Psoas muscle (tissue), 8 donors: ENCODE measurements around the gene DENND1A. TPM values are rescaled to one million over a fixed set of nuclear protein-coding genes. Genes with fewer than 3 reads are reported as not detected.

Source experiments
- ATAC-seq, 4 donors: fragments of 200-7000 bp; cut with Tn5 transposase; one replicate each; pipeline ENCODE4 v1.9.1; 2020; ENCODE audit warnings: moderate library complexity in 3 of 4, mild to moderate bottlenecking in 2 of 4
- DNase-seq, 2 donors: peaks; one replicate each; pipeline ENCODE4 v3.0.0-alpha.2; 2020
- H3K27ac ChIP-seq: fragments of 200-600 bp; one replicate; pipeline ENCODE4 v1.8.0; 2022
- H3K27me3 ChIP-seq, 3 donors: fragments of 200-600 bp in 1 of 3; one replicate each; pipeline versions ENCODE4 v1.6.1 to v1.8.0; 2013 to 2022; ENCODE audit warnings: low read length in 2 of 3, mild to moderate bottlenecking in 2 of 3, moderate library complexity in 1 of 3; ENCODE audit not compliant: insufficient read depth in 3 of 3
- H3K36me3 ChIP-seq, 2 donors: fragments of 200-600 bp in 1 of 2; one replicate each; pipeline versions ENCODE4 v1.6.1 to v1.8.0; 2013 to 2022; ENCODE audit warnings: low read depth in 1 of 2, mild to moderate bottlenecking in 1 of 2, moderate library complexity in 1 of 2; ENCODE audit not compliant: insufficient read depth in 1 of 2
- H3K4me1 ChIP-seq: fragments of 200-600 bp; one replicate; pipeline ENCODE4 v1.8.0; 2022
- H3K4me3 ChIP-seq: fragments of 200-600 bp; one replicate; pipeline ENCODE4 v1.8.0; 2022; ENCODE audit warnings: mild to moderate bottlenecking
- H3K9me3 ChIP-seq: fragments of 200-600 bp; one replicate; pipeline ENCODE4 v1.8.0; 2022
- CTCF ChIP-seq: fragments of 200-600 bp; IDR thresholded peaks from one replicate; pipeline ENCODE4 v1.8.0; 2022; ENCODE audit warnings: antibody characterized with exemption
- WGBS, 3 donors: extraction: QIAGEN DNeasy Blood & Tissue Kit; methylation state at CpG; one replicate each; pipeline versions ENCODE4 v1.1.6 to v1.1.7; 2013; 5-methylcytosine and 5-hydroxymethylcytosine counted together
- intact Hi-C, 2 donors: fragments of 100-400 bp; cut with DNase I; formaldehyde crosslinking; loops; one replicate each; pipeline versions ENCODE4 v1.11.0 to v1.14.2; 2022
- polyA plus RNA-seq, 3 donors: library from polyadenylated mRNA; stranded (reverse); fragments of 200-250 nt; gene quantifications; one replicate each; pipeline ENCODE4 v1.2.3, GENCODE V29; 2013
- total RNA-seq, 4 donors: library from RNA; stranded (reverse); fragmentation: NEBNext Ultra II Directional in 2 of 4; extraction: Animal tissue kit (Norgen Biotek cat#: 25700) in 2 of 4; gene quantifications; one replicate each; pipeline versions ENCODE4 v1.2.1 to v1.2.4, GENCODE V29; 2021 to 2023
- donor health status: healthy with polysubstance abuse.
- donor health status: DM: no; HTN: no; CAD: no; lungs with moderate emphysema.
- donor health status: Bipolar disorder and iron deficiency.
- donor health status: healthy.
- donor health status: DM: yes; HTN: yes; CAD: no.
- donor health status: DM: no; HTN: no; CAD: no.
- donor health status: DM: no; HTN: no; CAD: no.
- donor health status: DM: yes; HTN: yes; CAD: no.

Gene DENND1A
- total and polyA plus RNA-seq, 7 donors, result 6.1 to 17.3 (median 13.9) TPM

DNA sequence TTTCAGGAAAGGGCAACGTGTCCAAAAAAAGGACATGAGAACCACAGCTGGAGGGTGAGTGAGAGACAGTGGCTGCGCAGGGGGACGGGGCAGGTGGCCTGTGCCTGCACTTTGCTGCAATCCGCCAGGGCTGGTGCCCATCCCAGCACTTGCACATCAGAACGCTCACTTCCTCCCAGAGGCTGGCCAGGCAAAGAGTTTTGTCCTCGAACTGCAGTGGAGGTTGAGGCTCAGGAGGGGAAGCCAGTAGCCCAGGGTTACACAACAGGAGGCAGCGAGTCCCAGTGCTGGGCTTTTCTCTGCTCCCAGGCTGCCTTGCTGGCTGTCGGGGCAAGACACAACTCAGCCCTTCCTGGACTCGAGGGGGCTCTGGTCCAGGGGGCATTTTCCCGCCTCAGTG lies 540.9 kb downstream of the DENND1A start:
- no peak for DNase-seq
- intact Hi-C loops, result no loop called here
- 68 to 76% (median 76%) methylated on average over 9 to 10 of the region's 10 CpGs for WGBS, 3 donors
- Histone ChIP-seq H3K9me3 (no peaks in the 10 kb centered on the region), H3K4me1 (no peaks in the 10 kb centered on the region), H3K4me3 (no peak overlapping the region), H3K36me3 (no peaks in the 10 kb centered on the region), H3K27me3 (no peaks in the 10 kb centered on the region), H3K27ac (no peak overlapping the region)
- ATAC-seq, result no peak
- no peak for TF ChIP-seq CTCF

DNA sequence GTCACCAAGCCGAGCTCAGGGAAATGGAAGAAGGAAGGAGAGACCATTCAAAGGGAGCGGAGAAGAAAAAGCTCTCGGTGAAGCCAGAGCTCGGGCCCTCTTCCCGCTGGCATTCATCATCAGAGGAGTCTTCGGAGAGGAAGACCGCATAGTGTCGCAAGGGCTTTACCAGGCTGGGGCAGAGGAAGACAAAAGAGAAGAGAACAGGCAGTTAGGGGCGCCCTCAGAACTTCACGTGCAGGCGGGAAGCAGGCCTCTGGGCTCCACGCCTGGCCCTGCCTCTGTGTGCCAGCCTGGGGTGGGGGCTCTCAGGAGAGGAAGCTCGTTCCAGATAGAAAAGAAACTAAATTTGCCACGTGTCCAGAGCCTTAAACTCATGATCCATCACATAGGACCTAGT lies 542.2 kb downstream of the DENND1A start:
- Histone ChIP-seq H3K27me3 (no peaks in the 10 kb centered on the region), H3K27ac (no peak overlapping the region), H3K4me3 (no peak overlapping the region), H3K36me3 (peaks cover 0 to 9% of the 10 kb centered on the region in 2 donors), H3K9me3 (no peaks in the 10 kb centered on the region), H3K4me1 (no peaks in the 10 kb centered on the region)
- DNase-seq (no peak), ATAC-seq (no peak)
- WGBS, 3 donors, result 82 to 89% (median 87%) methylated on average over 14 of the region's 14 CpGs
- no peak for TF ChIP-seq CTCF
- intact Hi-C loops, result no loop called here

DNA sequence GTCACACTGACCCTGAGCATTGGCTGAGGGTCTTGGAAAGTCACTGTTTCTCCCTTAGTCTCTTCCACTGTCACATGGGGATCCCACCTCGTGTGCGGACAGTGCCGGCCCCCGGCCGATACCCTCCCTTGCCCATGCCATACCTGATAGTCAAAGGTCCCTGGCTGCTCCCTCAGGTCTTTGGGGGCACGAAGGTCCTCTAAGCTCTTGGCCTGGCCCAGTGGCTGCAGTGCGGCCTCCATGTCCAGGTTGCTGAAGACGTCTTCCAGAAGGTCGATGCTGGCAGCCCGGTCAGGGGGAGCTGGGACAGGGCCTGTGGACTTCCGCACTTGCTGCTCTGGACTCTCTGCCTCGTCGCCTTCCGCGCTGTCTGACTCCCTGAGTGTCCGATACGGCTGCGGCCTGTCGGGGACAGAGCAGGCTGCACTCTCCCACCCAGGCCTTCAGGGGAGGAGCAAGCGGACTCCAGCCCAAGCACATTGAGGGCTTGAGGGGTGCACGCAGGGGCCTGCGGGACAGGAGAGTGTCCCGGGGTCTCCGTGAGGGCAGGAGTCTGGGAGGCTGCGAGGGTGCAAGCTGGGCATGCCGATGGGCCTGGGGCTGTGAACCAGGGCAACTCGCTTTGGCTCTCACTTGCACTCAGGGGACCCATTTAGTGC lies 546.3 kb downstream of the DENND1A start:
- no peak for DNase-seq
- WGBS, 3 donors, result 89 to 92% (median 89%) methylated on average over 26 to 27 of the region's 27 CpGs
- intact Hi-C loops, result no loop called here

GRCh38 chr9:123382653-123383511 lies 547.0 kb downstream of the DENND1A start:
- Histone ChIP-seq H3K4me3 (no peak overlapping the region), H3K9me3 (no peaks in the 10 kb centered on the region), H3K4me1 (no peaks in the 10 kb centered on the region), H3K27ac (no peak overlapping the region), H3K36me3 (peaks cover 0 to 9% of the 10 kb centered on the region in 2 donors), H3K27me3 (no peaks in the 10 kb centered on the region)
- TF ChIP-seq CTCF, result no peak
- ATAC-seq (no peak), DNase-seq (no peak)
- 83 to 88% (median 88%) methylated on average over 27 of the region's 27 CpGs for WGBS, 3 donors
- intact Hi-C loops, result no loop called here

More for the DNA sequence above, 546.3 kb downstream of the DENND1A start:
- Histone ChIP-seq H3K36me3 (peaks cover 0 to 9% of the 10 kb centered on the region in 2 donors), H3K9me3 (no peaks in the 10 kb centered on the region), H3K4me3 (no peak overlapping the region), H3K4me1 (no peaks in the 10 kb centered on the region), H3K27ac (no peak overlapping the region), H3K27me3 (no peaks in the 10 kb centered on the region)
- TF ChIP-seq CTCF, result no peak
- ATAC-seq, result peak in 1 of 4 donors; percentile 5
